H1 (cell line): Measurements from ENCODE around the gene OGFOD3. TPM values are rescaled to one million over a fixed set of nuclear protein-coding genes. Genes with fewer than 3 reads are reported as not detected.

ENCODE experiments used
- ASH2L ChIP-seq: fragments of 200-600, 300-600 bp; sonication (generic); IDR thresholded peaks from one replicate; pipeline ENCODE4 v1.7.1; 2017; ENCODE audit warnings: low read length
- BACH1 ChIP-seq: IDR thresholded peaks from 2 replicates; pipeline ENCODE4 v1.6.1; 2012; ENCODE audit warnings: low read length, improper control_type of control experiment
- BRCA1 ChIP-seq: IDR thresholded peaks from 2 replicates; pipeline ENCODE4 v1.6.1; 2012; ENCODE audit warnings: low read depth, low read length, improper control_type of control experiment
- CBX8 ChIP-seq: fragments of 300-800, 300-1000 bp; sonication (generic); IDR thresholded peaks from 2 replicates; pipeline ENCODE4 v1.7.1; 2016; ENCODE audit warnings: low read depth, low read length, borderline replicate concordance
- CHD1 ChIP-seq: IDR thresholded peaks from 2 replicates; pipeline ENCODE4 v1.6.1; 2012; ENCODE audit warnings: low read depth, low read length, improper control_type of control experiment
- CHD2 ChIP-seq: IDR thresholded peaks from 2 replicates; pipeline ENCODE4 v1.6.1; 2012; ENCODE audit warnings: low read length, improper control_type of control experiment
- CREB1 ChIP-seq: IDR thresholded peaks from 2 replicates; pipeline ENCODE4 v1.6.1; 2012; ENCODE audit warnings: inconsistent platforms
- CTBP2 ChIP-seq: IDR thresholded peaks from 2 replicates; pipeline ENCODE4 v1.7.0; 2011; ENCODE audit warnings: borderline replicate concordance, mild to moderate bottlenecking, moderate library complexity, mixed read lengths, low read length; ENCODE audit not compliant: insufficient read depth, insufficient read length
- CTCF ChIP-seq, 3 experiments: IDR thresholded peaks; 1 replicate in 2 of 3; 2 replicates in 1 of 3; pipeline versions ENCODE4 v1.5.1 to v1.6.1; 2011; ENCODE audit warnings: low read length in 3 of 3, mild to moderate bottlenecking in 3 of 3, inconsistent platforms in 2 of 3, low read depth in 1 of 3, moderate library complexity in 1 of 3; ENCODE audit not compliant: insufficient read depth in 1 of 3; ENCODE audit errors: control extremely low read depth in 1 of 3
- E2F6 ChIP-seq: IDR thresholded peaks from 2 replicates; pipeline ENCODE4 v1.6.1; 2012; ENCODE audit warnings: inconsistent platforms
- HDAC6 ChIP-seq: IDR thresholded peaks from one replicate; pipeline ENCODE4 v1.7.1; 2012; ENCODE audit warnings: low read depth, mild to moderate bottlenecking, inconsistent platforms, low read length, moderate library complexity
- KDM1A ChIP-seq: fragments of 200-600, 300-600 bp; sonication (generic); IDR thresholded peaks from 2 replicates; pipeline ENCODE4 v1.7.1; 2016; ENCODE audit warnings: mild to moderate bottlenecking, low read length, borderline replicate concordance
- KDM4A ChIP-seq: IDR thresholded peaks from one replicate; pipeline ENCODE4 v1.7.1; 2012; ENCODE audit warnings: low read depth, mild to moderate bottlenecking, moderate library complexity, low read length, inconsistent platforms; ENCODE audit not compliant: severe bottlenecking
- NRF1 ChIP-seq: IDR thresholded peaks from 2 replicates; pipeline ENCODE4 v1.6.1; 2011; ENCODE audit warnings: mild to moderate bottlenecking, low read depth, low read length, improper control_type of control experiment
- RBBP5 ChIP-seq: IDR thresholded peaks from 2 replicates; pipeline ENCODE4 v1.7.1; 2012; ENCODE audit warnings: low read depth, mild to moderate bottlenecking, inconsistent platforms, low read length, moderate library complexity, borderline replicate concordance
- RFX5 ChIP-seq: IDR thresholded peaks from 2 replicates; pipeline ENCODE4 v1.6.1; 2011; ENCODE audit warnings: low read depth, low read length, improper control_type of control experiment, borderline replicate concordance
- RNF2 ChIP-seq: fragments of 200-900, 300-1000 bp; sonication (generic); IDR thresholded peaks from 2 replicates; pipeline ENCODE4 v1.7.1; 2016; ENCODE audit warnings: borderline replicate concordance, low read depth, mild to moderate bottlenecking, antibody characterized with exemption, low read length; ENCODE audit not compliant: poor library complexity, severe bottlenecking; ENCODE audit errors: missing control alignments
- SAP30 ChIP-seq: fragments of 300-600 bp; sonication (generic); IDR thresholded peaks from 2 replicates; pipeline ENCODE4 v1.7.1; 2012; ENCODE audit warnings: low read length, moderate library complexity, mild to moderate bottlenecking, inconsistent platforms; ENCODE audit not compliant: insufficient read depth, insufficient replicate concordance
- SIN3A ChIP-seq, 2 experiments: IDR thresholded peaks in 1 of 2; conservative IDR thresholded peaks in 1 of 2; 2 replicates each; pipeline ENCODE4 v1.6.1; 2011 to 2012; ENCODE audit warnings: low read length in 2 of 2, improper control_type of control experiment in 1 of 2, low read depth in 1 of 2, mild to moderate bottlenecking in 1 of 2
- SP1 ChIP-seq: IDR thresholded peaks from 2 replicates; pipeline ENCODE4 v1.6.1; 2011; ENCODE audit warnings: low read depth, low read length
- TEAD4 ChIP-seq: IDR thresholded peaks from 2 replicates; pipeline ENCODE4 v1.6.1; 2012; ENCODE audit warnings: low read depth, low read length, inconsistent platforms, mixed read lengths
- polyA plus RNA-seq, 7 experiments: library from polyadenylated mRNA; depleted of rRNA in 3 of 7; stranded (reverse) in 5 of 7; unstranded in 2 of 7; fragments of >200 nt in 5 of 7; fragments of 200-250 nt in 2 of 7; gene quantifications; 1 replicate in 5 of 7; 2 replicates in 1 of 7; 4 replicates in 1 of 7; pipeline versions ENCODE4 v1.2.1 to v1.2.3, GENCODE V29; 2011 to 2013; ENCODE audit warnings: missing spikeins in 2 of 7, mixed read lengths in 2 of 7
- total RNA-seq: library from RNA; stranded (reverse); fragmentation: NEBNext Ultra II Directional; extraction: Animal tissue kit (Norgen Biotek cat#: 25700); gene quantifications from 2 replicates; pipeline ENCODE4 v1.2.1, GENCODE V29; 2021

The OGFOD3 gene
- total and polyA plus RNA-seq, 2 of the 8 experiments (the other 6 are each of a cell fraction or from before 2014, with no cell fraction given) = 21.1 to 21.8 TPM

GRCh38 chr17:82351713-82352488 is 66.5 kb downstream of the OGFOD3 start (continued):
- TF ChIP-seq CTCF (IDR thresholded peaks at IDR 0.05; ENCODE audit: control extremely low read depth in 1 of 3, insufficient read depth in 1 of 3, low read depth in 1 of 3, low read length in 3 of 3) (peak; percentile 90 to 98 (median 91)), CREB1 (no peak; the same call in 1 of the 2 replicates), RNF2 (no peak), BACH1 (no peak), NRF1 (no peak), CTBP2 (no peak), E2F6 (no peak), SAP30 (no peak), TEAD4 (no peak), RBBP5 (no peak), SP1 (no peak), HDAC6 (no peak), CHD2 (no peak), RFX5 (peak; percentile 94), SIN3A (conservative IDR thresholded peaks at IDR 0.05 in 1 of 2, IDR thresholded peaks at IDR 0.05 in 1 of 2; ENCODE audit: low read depth in 1 of 2, low read length in 2 of 2) (0 out of 4 replicates have a peak, but pooled peaks of 1 of the 2 experiments have one; percentile 26), BRCA1 (no peak), CHD1 (no peak), KDM4A (no peak), KDM1A (no peak), ASH2L (no peak), CBX8 (no peak)
